HL-60 (cell line): ENCODE data around the gene TMEM132D.

Source experiments
- DNase-seq, 2 experiments: peaks; one replicate each; pipeline ENCODE4 v3.0.0-alpha.2; 2010 to 2020; ENCODE audit warnings: low read depth in 1 of 2, low spot score in 1 of 2
- H3K27ac ChIP-seq: fragments of 250-450 bp; sonication (Bioruptor Pico); replicated peaks from 2 replicates; pipeline ENCODE4 v1.5.1; 2020; ENCODE audit warnings: mild to moderate bottlenecking, moderate library complexity
- H3K27me3 ChIP-seq: fragments of 250-450 bp; sonication (Bioruptor Pico); 2 replicates; pipeline ENCODE4 v1.5.1; 2021; ENCODE audit warnings: mild to moderate bottlenecking, moderate library complexity; ENCODE audit not compliant: insufficient read depth, poor library complexity, severe bottlenecking
- H3K4me3 ChIP-seq: replicated peaks from 2 replicates; pipeline ENCODE4 v1.5.1; 2011; ENCODE audit warnings: mild to moderate bottlenecking, control low read depth, low read length; ENCODE audit not compliant: insufficient read depth
- GABPA ChIP-seq: IDR thresholded peaks from 2 replicates; pipeline ENCODE4 v1.6.1; 2012; ENCODE audit warnings: low read depth
- POLR2AphosphoS5 ChIP-seq: IDR thresholded peaks from 2 replicates; pipeline ENCODE4 v1.6.1; 2012; ENCODE audit warnings: low read depth
- SPI1 ChIP-seq: IDR thresholded peaks from 2 replicates; pipeline ENCODE4 v1.6.1; 2012; ENCODE audit warnings: low read depth, mild to moderate bottlenecking, borderline replicate concordance
- TF ChIP-seq, protein P1 (sequence below): IDR thresholded peaks from one replicate; pipeline ENCODE4 v1.5.1; 2011; ENCODE audit warnings: low read length, control low read depth, inconsistent platforms; ENCODE audit not compliant: insufficient read depth
- TF ChIP-seq, protein P2 (sequence below): IDR thresholded peaks from 2 replicates; pipeline ENCODE4 v1.6.1; 2012; ENCODE audit warnings: low read depth; ENCODE audit not compliant: insufficient replicate concordance

Gene TMEM132D

DNA sequence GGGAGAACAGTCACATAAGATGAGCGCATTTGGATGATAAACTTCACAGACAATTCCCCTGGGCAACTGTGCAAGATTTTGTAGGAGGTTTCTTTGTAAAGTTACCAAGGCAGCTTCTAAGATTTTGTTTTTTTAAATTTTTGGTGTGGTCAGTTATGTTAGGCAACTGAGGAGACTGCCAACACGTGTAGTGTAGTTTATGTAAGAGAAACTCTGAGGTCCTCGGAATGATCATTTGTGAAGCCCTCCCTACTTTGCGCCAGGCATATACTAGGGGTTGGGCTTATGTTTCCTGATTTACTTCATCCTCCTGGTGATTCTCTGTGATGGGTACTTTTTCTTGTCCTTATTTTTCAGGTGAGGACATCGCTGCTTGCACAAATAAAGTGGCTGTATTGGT, 433.6 kb downstream of the TMEM132D start:
- TF ChIP-seq SPI1 = no peak
- no peak overlapping the region for H3K27ac ChIP-seq

DNA sequence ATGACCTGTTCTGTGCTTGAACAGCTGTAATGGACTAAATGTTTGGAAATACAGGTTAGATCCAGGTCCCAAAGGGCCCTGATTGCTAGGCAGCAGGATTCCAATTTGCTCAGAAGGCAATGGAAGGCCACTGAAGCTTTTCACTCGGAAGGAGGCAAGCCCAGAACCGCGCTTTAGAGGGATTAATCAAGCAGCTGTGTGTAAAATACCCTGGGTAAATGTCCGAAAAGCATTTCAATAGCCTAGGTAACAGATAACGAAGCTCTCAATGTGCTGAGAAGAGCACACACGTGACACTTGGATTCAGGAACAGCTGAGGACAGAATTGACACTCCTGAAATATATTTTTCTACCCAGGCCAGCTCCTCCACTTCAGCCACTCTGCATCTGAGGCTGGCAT, 436.1 kb downstream of the TMEM132D start:
- no peak overlapping the region for H3K27ac ChIP-seq
- no peak overlapping the region for H3K4me3 ChIP-seq
- no peaks in the 10 kb centered on the region for H3K27me3 ChIP-seq
- no peak for DNase-seq
- TF ChIP-seq SPI1 = no peak
- TF ChIP-seq, protein P1, sequence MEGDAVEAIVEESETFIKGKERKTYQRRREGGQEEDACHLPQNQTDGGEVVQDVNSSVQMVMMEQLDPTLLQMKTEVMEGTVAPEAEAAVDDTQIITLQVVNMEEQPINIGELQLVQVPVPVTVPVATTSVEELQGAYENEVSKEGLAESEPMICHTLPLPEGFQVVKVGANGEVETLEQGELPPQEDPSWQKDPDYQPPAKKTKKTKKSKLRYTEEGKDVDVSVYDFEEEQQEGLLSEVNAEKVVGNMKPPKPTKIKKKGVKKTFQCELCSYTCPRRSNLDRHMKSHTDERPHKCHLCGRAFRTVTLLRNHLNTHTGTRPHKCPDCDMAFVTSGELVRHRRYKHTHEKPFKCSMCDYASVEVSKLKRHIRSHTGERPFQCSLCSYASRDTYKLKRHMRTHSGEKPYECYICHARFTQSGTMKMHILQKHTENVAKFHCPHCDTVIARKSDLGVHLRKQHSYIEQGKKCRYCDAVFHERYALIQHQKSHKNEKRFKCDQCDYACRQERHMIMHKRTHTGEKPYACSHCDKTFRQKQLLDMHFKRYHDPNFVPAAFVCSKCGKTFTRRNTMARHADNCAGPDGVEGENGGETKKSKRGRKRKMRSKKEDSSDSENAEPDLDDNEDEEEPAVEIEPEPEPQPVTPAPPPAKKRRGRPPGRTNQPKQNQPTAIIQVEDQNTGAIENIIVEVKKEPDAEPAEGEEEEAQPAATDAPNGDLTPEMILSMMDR = no peak

More for the DNA sequence above, 433.6 kb downstream of the TMEM132D start:
- Histone ChIP-seq H3K4me3 (no peak overlapping the region), H3K27me3 (no peaks in the 10 kb centered on the region)
- no peak for DNase-seq

DNA sequence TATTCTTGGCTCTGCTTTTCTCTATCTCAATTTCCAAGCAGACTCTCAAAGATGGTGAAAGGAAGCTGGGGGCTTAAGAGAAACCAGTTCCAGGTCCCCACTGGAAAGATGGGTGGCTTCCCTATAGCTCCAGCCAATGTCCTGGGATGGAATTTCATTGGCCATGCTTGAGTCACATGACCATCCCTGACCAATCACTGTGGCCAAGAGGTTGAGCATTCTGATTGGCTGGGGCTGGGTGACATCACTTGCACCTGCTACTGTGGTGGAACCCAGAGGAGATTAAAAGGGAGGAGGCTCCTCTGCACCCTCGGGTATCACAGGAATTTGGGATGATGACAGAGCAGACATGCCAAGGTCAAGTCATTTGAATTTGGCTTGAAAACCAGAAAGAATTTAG, 436.5 kb downstream of the TMEM132D start:
- no peak for DNase-seq
- TF ChIP-seq POLR2AphosphoS5 = no peak
- TF ChIP-seq SPI1 = no peak
- TF ChIP-seq, protein P2, sequence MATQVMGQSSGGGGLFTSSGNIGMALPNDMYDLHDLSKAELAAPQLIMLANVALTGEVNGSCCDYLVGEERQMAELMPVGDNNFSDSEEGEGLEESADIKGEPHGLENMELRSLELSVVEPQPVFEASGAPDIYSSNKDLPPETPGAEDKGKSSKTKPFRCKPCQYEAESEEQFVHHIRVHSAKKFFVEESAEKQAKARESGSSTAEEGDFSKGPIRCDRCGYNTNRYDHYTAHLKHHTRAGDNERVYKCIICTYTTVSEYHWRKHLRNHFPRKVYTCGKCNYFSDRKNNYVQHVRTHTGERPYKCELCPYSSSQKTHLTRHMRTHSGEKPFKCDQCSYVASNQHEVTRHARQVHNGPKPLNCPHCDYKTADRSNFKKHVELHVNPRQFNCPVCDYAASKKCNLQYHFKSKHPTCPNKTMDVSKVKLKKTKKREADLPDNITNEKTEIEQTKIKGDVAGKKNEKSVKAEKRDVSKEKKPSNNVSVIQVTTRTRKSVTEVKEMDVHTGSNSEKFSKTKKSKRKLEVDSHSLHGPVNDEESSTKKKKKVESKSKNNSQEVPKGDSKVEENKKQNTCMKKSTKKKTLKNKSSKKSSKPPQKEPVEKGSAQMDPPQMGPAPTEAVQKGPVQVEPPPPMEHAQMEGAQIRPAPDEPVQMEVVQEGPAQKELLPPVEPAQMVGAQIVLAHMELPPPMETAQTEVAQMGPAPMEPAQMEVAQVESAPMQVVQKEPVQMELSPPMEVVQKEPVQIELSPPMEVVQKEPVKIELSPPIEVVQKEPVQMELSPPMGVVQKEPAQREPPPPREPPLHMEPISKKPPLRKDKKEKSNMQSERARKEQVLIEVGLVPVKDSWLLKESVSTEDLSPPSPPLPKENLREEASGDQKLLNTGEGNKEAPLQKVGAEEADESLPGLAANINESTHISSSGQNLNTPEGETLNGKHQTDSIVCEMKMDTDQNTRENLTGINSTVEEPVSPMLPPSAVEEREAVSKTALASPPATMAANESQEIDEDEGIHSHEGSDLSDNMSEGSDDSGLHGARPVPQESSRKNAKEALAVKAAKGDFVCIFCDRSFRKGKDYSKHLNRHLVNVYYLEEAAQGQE = no peak
- TF ChIP-seq GABPA = no peak
- TF ChIP-seq, protein P1 = no peak
- H3K27ac ChIP-seq = no peak overlapping the region
- H3K27me3 ChIP-seq = no peaks in the 10 kb centered on the region
- H3K4me3 ChIP-seq = no peak overlapping the region

DNA sequence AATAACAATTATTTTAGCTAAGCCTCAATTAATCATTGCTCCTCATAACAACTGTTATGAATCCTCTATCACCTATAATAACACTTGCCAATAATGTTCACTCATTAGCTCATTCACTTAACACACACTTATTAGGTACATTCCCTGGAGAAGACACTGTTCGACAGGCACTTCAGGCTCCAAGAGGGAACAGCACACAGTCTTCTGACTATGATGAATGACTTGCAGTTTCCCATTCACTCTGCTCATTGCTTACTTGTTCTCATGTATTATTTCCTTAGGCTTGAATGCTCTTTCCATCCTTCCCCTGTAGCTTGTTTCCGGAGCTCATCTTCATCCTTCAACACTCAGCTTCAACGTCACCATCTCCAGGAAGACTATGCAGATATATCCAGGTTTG, 437.3 kb downstream of the TMEM132D start:
- TF ChIP-seq, protein P2 = no peak
- TF ChIP-seq POLR2AphosphoS5 (no peak), SPI1 (no peak), GABPA (no peak)
- TF ChIP-seq, protein P1 = no peak
- Histone ChIP-seq H3K4me3 (no peak overlapping the region), H3K27me3 (no peaks in the 10 kb centered on the region), H3K27ac (no peak overlapping the region)
- no peak for DNase-seq
